Lower leg skin (tissue), 4 donors: ENCODE data around the gene UNC5C. TPM values are rescaled to one million over a fixed set of nuclear protein-coding genes. Genes with fewer than 3 reads are reported as not detected.
"Not testable (repeated sequence)": the region's sequence is repeated elsewhere in the genome, so short reads cannot be mapped to it uniquely, and the experiment has no call there.

ENCODE experiments used
- DNase-seq, 2 donors: peaks; one replicate each; pipeline ENCODE4 v3.0.0-alpha.2; 2019; ENCODE audit warnings: low spot score in 2 of 2
- H3K4me3 ChIP-seq: fragments of 200-600 bp; sonication (generic); 2 replicates; pipeline ENCODE4 v1.5.1; 2017; ENCODE audit warnings: mild to moderate bottlenecking, low read depth; ENCODE audit not compliant: poor library complexity, severe bottlenecking
- POLR2A ChIP-seq, 2 donors: fragments of 450-650 bp; IDR thresholded peaks; one replicate each; pipeline ENCODE4 v1.6.1; 2016 to 2017; ENCODE audit warnings: antibody characterized with exemption in 2 of 2, mild to moderate bottlenecking in 1 of 2, moderate library complexity in 1 of 2
- WGBS, 2 donors: methylation state at CpG; one replicate each; pipeline ENCODE4 v1.1.5; 2018; 5-methylcytosine and 5-hydroxymethylcytosine counted together
- intact Hi-C: fragments of 100-400 bp; cut with DNase I; formaldehyde crosslinking; loops from one replicate; pipeline ENCODE4 v1.15.0; 2023; ENCODE audit warnings: low total_unique reads
- total RNA-seq, 4 donors: library from RNA; depleted of rRNA; stranded (reverse); fragments of >200 nt; gene quantifications; one replicate each; pipeline ENCODE4 v1.1.0, GENCODE V29; 2016
- TF ChIP-seq, protein P1 (sequence below), 3 donors: fragments of 450-650 bp; IDR thresholded peaks; one replicate each; pipeline ENCODE4 v1.5.1; 2016; ENCODE audit warnings: antibody characterized with exemption in 3 of 3, mild to moderate bottlenecking in 3 of 3, moderate library complexity in 2 of 3

Gene UNC5C
- total RNA-seq, 4 donors from 2014 or later: 0.34 to 1.8 (median 1.2) TPM

- no peak overlapping the region for H3K4me3 ChIP-seq
- no peak for TF ChIP-seq POLR2A (IDR thresholded peaks at IDR 0.05)
- TF ChIP-seq, protein P1, sequence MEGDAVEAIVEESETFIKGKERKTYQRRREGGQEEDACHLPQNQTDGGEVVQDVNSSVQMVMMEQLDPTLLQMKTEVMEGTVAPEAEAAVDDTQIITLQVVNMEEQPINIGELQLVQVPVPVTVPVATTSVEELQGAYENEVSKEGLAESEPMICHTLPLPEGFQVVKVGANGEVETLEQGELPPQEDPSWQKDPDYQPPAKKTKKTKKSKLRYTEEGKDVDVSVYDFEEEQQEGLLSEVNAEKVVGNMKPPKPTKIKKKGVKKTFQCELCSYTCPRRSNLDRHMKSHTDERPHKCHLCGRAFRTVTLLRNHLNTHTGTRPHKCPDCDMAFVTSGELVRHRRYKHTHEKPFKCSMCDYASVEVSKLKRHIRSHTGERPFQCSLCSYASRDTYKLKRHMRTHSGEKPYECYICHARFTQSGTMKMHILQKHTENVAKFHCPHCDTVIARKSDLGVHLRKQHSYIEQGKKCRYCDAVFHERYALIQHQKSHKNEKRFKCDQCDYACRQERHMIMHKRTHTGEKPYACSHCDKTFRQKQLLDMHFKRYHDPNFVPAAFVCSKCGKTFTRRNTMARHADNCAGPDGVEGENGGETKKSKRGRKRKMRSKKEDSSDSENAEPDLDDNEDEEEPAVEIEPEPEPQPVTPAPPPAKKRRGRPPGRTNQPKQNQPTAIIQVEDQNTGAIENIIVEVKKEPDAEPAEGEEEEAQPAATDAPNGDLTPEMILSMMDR (IDR thresholded peaks at IDR 0.05): no peak
- no peak for DNase-seq
- intact Hi-C loops: no loop called here
- WGBS, 2 donors: 55 to 62% methylated on average over 5 of the region's 5 CpGs
These were observed 364.9 kb downstream of the UNC5C start for GRCh38 chr4:95183656-95184408.

GRCh38 chr4:95181996-95182306 is 366.8 kb downstream of the UNC5C start:
- no peak overlapping the region for H3K4me3 ChIP-seq
- no peak for DNase-seq
- intact Hi-C loops: no loop called here
- TF ChIP-seq, protein P1 (IDR thresholded peaks at IDR 0.05): no peak
- TF ChIP-seq POLR2A (IDR thresholded peaks at IDR 0.05): no peak
- WGBS, 2 donors: 40 to 41% methylated on average over 2 of the region's 2 CpGs

DNA sequence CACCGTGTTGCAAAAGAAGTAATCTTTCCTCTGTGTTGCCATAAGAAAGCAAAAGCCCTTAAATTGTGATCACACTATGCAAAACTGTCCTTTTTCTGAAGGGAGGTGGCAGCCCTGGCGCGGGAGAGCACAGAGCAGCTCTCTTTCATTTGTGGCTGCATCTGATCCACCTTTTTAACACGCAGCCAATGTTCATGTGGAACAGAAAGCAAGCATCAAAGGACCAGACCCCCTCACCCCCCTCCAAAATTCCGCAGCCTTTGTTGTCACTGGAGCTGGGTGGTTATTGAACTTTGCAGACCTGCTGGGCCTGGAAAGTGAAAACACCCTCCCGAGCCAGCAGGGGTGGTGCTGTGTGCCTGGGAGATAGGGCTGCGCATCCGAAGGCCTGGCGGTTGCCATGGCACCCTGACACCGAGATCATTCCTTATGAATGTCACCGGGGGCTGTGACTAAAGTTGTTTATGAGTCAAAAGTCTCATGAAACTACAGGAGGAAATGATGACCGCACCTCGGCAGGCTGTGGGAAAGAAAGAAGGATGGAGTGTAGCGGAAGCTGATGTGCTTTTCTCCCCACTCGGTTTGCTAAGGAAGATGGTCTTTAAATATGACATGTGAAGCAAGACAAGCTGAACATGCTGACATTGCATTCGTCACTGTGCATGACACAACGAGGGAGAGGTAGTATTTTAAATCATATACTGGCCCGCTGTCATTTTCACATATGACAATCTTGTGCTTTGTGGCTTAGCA is 367.4 kb downstream of the UNC5C start:
- WGBS, 2 donors: 53 to 66% methylated on average over 18 of the region's 18 CpGs
- H3K4me3 ChIP-seq: no peak overlapping the region
- DNase-seq: no peak

GRCh38 chr4:95180531-95181242 is 368.1 kb downstream of the UNC5C start:
- TF ChIP-seq, protein P1 (IDR thresholded peaks at IDR 0.05): no peak
- no peak for TF ChIP-seq POLR2A (IDR thresholded peaks at IDR 0.05)
- WGBS, 2 donors: 79 to 85% methylated on average over 10 of the region's 10 CpGs
- DNase-seq: no peak
- intact Hi-C loops: no loop called here
- no peak overlapping the region for H3K4me3 ChIP-seq

More for the DNA sequence above, 367.4 kb downstream of the UNC5C start:
- TF ChIP-seq POLR2A (IDR thresholded peaks at IDR 0.05): no peak
- TF ChIP-seq, protein P1 (IDR thresholded peaks at IDR 0.05): no peak
- intact Hi-C loops: no loop called here

GRCh38 chr4:95178938-95179337 is 369.8 kb downstream of the UNC5C start:
- intact Hi-C loops: no loop called here
- DNase-seq: no peak
- TF ChIP-seq, protein P1 (IDR thresholded peaks at IDR 0.05): no peak
- TF ChIP-seq POLR2A (IDR thresholded peaks at IDR 0.05): no peak
- H3K4me3 ChIP-seq: no peak overlapping the region
- WGBS, 2 donors: 83 to 85% methylated on average over 2 of the region's 2 CpGs

DNA sequence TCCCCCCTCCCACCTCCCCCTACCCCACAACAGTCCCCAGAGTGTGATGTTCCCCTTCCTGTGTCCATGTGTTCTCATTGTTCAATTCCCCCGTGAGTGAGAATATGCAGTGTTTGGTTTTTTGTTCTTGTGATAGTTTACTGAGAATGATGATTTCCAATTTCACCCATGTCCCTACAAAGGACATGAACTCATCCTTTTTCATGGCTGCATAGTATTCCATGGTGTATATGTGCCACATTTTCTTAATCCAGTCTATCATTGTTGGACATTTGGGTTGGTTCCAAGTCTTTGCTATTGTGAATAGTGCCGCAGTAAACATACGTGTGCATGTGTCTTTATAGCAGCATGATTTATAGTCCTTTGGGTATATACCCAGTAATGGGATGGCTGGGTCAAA is 377.4 kb downstream of the UNC5C start:
- DNase-seq, H3K4me3 ChIP-seq, intact Hi-C loops: not testable (repeated sequence)
- WGBS, 2 donors: 93 to 100% methylated on average over 1 of the region's 3 CpGs
